Measurements from ENCODE around the gene ATAD3B. TPM values are rescaled to one million over a fixed set of nuclear protein-coding genes. Genes with fewer than 3 reads are reported as not detected.

ATAD3B gene
- total RNA-seq, 1 experiment from 2014 or later: 62.9 TPM

GRCh38 chr1:1536019-1536937 lies 64.7 kb downstream of the ATAD3B start:
- no peak for TF ChIP-seq ZFX (IDR thresholded peaks at IDR 0.05)
- TF ChIP-seq EZH2 (IDR thresholded peaks at IDR 0.05): no peak
- TF ChIP-seq JUND (IDR thresholded peaks at IDR 0.05): no peak
- TF ChIP-seq SIN3A (IDR thresholded peaks at IDR 0.05; ENCODE audit: low read depth): no peak
- no peak for TF ChIP-seq POLR2A (IDR thresholded peaks at IDR 0.05; ENCODE audit: borderline replicate concordance, extremely low read depth, insufficient read depth, insufficient read length)
- no peak for TF ChIP-seq YY1 (IDR thresholded peaks at IDR 0.05; ENCODE audit: extremely low read depth, insufficient replicate concordance, low read depth, low read length)
- TF ChIP-seq ZNF274 (IDR thresholded peaks at IDR 0.05; ENCODE audit: low read depth, low read length): no peak
- no peaks in the 10 kb centered on the region for H3K4me1 ChIP-seq (ENCODE audit: control insufficient read depth in 1 of 2, insufficient read depth in 2 of 2, low read length in 2 of 2)
- intact Hi-C loops (cut with micrococcal nuclease): no loop called here
- ChIA-PET RAD21 (ENCODE audit: low non-redundant PET in 1 of 2, low total read pairs in 2 of 2, uncharacterized antibody in 2 of 2, unreplicated experiment in 2 of 2) (no interaction called here), CTCF (no interaction called here), POLR2A (no interaction called here)
- H3K4me3 ChIP-seq (replicated peaks in 1 of 2; ENCODE audit: low read depth in 1 of 2, low read length in 2 of 2): no peak overlapping the region
- H3K9ac ChIP-seq (ENCODE audit: low read length): no peak overlapping the region
- H3K9me2 ChIP-seq (ENCODE audit: insufficient read depth): no peaks in the 10 kb centered on the region
- H3K36me3 ChIP-seq (ENCODE audit: control insufficient read depth in 1 of 2, insufficient read depth in 2 of 2, low read length in 2 of 2): no peaks in the 10 kb centered on the region
- H4K20me1 ChIP-seq (ENCODE audit: insufficient read depth): no peaks in the 10 kb centered on the region
- no peaks in the 10 kb centered on the region for H3K79me2 ChIP-seq (ENCODE audit: insufficient read depth, low read length)
- H3K27ac ChIP-seq (ENCODE audit: low read depth, low read length): no peak overlapping the region
- no TSS peak for BruUV-seq (replicated peaks)
- DNase-seq (ENCODE audit: low read depth, low spot score) (no peak), ATAC-seq (peak; percentile 23)
- H2AFZ ChIP-seq (ENCODE audit: low read depth, low read length, poor library complexity, severe bottlenecking): no peak overlapping the region
- no peaks in the 10 kb centered on the region for H3K27me3 ChIP-seq (ENCODE audit: insufficient read depth, low read length)
- H3K9me3 ChIP-seq (ENCODE audit: control insufficient read depth in 1 of 2, insufficient read depth in 1 of 2, low read depth in 1 of 2, low read length in 2 of 2): no peaks in the 10 kb centered on the region
- H3K4me2 ChIP-seq (ENCODE audit: low read length): no peak overlapping the region

- no peak overlapping the region for H3K4me3 ChIP-seq (replicated peaks in 1 of 2; ENCODE audit: low read depth in 1 of 2, low read length in 2 of 2)
- DNase-seq (ENCODE audit: low read depth, low spot score) (no peak), ATAC-seq (no peak)
- TF ChIP-seq RAD21 (IDR thresholded peaks at IDR 0.05; ENCODE audit: low read depth): no peak
- TF ChIP-seq REST (IDR thresholded peaks at IDR 0.05; ENCODE audit: low read depth): no peak
- TF ChIP-seq ZNF274 (IDR thresholded peaks at IDR 0.05; ENCODE audit: low read depth, low read length): no peak
- no peak for TF ChIP-seq POLR2AphosphoS5 (IDR thresholded peaks at IDR 0.05; ENCODE audit: low read depth, low read length)
- TF ChIP-seq MAX (IDR thresholded peaks at IDR 0.05): no peak
- no peak for TF ChIP-seq FOSL1 (IDR thresholded peaks at IDR 0.05; ENCODE audit: low read depth)
- no peak for TF ChIP-seq SRF (IDR thresholded peaks at IDR 0.05; ENCODE audit: low read depth)
- H3K79me2 ChIP-seq (ENCODE audit: insufficient read depth, low read length): no peaks in the 10 kb centered on the region
- BruUV-seq (replicated peaks): no TSS peak
- H3K9ac ChIP-seq (ENCODE audit: low read length): no peak overlapping the region
- H3K4me1 ChIP-seq (ENCODE audit: control insufficient read depth in 1 of 2, insufficient read depth in 2 of 2, low read length in 2 of 2): no peaks in the 10 kb centered on the region
- no peak overlapping the region for H2AFZ ChIP-seq (ENCODE audit: low read depth, low read length, poor library complexity, severe bottlenecking)
- intact Hi-C loops (cut with micrococcal nuclease): no loop called here
- no peaks in the 10 kb centered on the region for H3K27me3 ChIP-seq (ENCODE audit: insufficient read depth, low read length)
- no peaks in the 10 kb centered on the region for H3K36me3 ChIP-seq (ENCODE audit: control insufficient read depth in 1 of 2, insufficient read depth in 2 of 2, low read length in 2 of 2)
- H4K20me1 ChIP-seq (ENCODE audit: insufficient read depth): no peaks in the 10 kb centered on the region
- H3K9me3 ChIP-seq (ENCODE audit: control insufficient read depth in 1 of 2, insufficient read depth in 1 of 2, low read depth in 1 of 2, low read length in 2 of 2): no peaks in the 10 kb centered on the region
- no peak overlapping the region for H3K27ac ChIP-seq (ENCODE audit: low read depth, low read length)
- H3K9me2 ChIP-seq (ENCODE audit: insufficient read depth): no peaks in the 10 kb centered on the region
- ChIA-PET POLR2A (no interaction called here), RAD21 (ENCODE audit: low non-redundant PET in 1 of 2, low total read pairs in 2 of 2, uncharacterized antibody in 2 of 2, unreplicated experiment in 2 of 2) (no interaction called here), CTCF (no interaction called here)
- H3K4me2 ChIP-seq (ENCODE audit: low read length): no peak overlapping the region
These were observed 65.5 kb downstream of the ATAD3B start for GRCh38 chr1:1536938-1537546.
